Measurements from ENCODE around the gene ALDH8A1.

DNA sequence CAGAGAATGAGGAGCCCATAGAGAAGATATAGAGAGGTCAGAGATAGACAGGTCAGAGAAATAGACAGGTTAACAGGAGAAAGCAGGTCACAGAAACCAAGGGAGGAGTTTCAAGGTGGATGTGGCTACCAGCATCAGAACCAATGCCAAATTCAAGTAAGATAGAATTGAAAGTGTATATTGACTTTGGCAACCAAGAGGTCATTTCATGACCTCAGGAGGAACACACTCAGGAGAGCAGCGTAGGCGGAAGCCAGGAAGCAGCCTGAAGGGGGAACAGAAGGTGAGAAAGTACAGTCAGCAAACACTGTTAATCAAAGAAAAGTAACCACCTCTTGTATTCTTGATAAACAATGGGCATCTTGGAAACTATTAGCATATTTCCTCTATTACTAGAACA lies 33.9 kb upstream of the ALDH8A1 start:
- TF ChIP-seq, protein P1, sequence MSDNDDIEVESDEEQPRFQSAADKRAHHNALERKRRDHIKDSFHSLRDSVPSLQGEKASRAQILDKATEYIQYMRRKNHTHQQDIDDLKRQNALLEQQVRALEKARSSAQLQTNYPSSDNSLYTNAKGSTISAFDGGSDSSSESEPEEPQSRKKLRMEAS (IDR thresholded peaks at IDR 0.05) = no peak
- TF ChIP-seq YY1 (IDR thresholded peaks at IDR 0.05; ENCODE audit: low read depth) (no peak), CEBPB (IDR thresholded peaks at IDR 0.05) (no peak), EP300 (IDR thresholded peaks at IDR 0.05; ENCODE audit: borderline replicate concordance) (no peak), RAD21 (IDR thresholded peaks at IDR 0.05; ENCODE audit: low read depth) (no peak), EGR1 (IDR thresholded peaks at IDR 0.05) (no peak), TAF1 (IDR thresholded peaks at IDR 0.05; ENCODE audit: low read depth) (no peak), FOXM1 (IDR thresholded peaks at IDR 0.05; ENCODE audit: borderline replicate concordance, low read depth) (no peak), TEAD4 (IDR thresholded peaks at IDR 0.05) (no peak), CREB1 (IDR thresholded peaks at IDR 0.05; ENCODE audit: low read depth) (no peak)
- TF ChIP-seq, protein P2, sequence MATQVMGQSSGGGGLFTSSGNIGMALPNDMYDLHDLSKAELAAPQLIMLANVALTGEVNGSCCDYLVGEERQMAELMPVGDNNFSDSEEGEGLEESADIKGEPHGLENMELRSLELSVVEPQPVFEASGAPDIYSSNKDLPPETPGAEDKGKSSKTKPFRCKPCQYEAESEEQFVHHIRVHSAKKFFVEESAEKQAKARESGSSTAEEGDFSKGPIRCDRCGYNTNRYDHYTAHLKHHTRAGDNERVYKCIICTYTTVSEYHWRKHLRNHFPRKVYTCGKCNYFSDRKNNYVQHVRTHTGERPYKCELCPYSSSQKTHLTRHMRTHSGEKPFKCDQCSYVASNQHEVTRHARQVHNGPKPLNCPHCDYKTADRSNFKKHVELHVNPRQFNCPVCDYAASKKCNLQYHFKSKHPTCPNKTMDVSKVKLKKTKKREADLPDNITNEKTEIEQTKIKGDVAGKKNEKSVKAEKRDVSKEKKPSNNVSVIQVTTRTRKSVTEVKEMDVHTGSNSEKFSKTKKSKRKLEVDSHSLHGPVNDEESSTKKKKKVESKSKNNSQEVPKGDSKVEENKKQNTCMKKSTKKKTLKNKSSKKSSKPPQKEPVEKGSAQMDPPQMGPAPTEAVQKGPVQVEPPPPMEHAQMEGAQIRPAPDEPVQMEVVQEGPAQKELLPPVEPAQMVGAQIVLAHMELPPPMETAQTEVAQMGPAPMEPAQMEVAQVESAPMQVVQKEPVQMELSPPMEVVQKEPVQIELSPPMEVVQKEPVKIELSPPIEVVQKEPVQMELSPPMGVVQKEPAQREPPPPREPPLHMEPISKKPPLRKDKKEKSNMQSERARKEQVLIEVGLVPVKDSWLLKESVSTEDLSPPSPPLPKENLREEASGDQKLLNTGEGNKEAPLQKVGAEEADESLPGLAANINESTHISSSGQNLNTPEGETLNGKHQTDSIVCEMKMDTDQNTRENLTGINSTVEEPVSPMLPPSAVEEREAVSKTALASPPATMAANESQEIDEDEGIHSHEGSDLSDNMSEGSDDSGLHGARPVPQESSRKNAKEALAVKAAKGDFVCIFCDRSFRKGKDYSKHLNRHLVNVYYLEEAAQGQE (IDR thresholded peaks at IDR 0.05; ENCODE audit: low read depth) = no peak
- TF ChIP-seq, protein P3, sequence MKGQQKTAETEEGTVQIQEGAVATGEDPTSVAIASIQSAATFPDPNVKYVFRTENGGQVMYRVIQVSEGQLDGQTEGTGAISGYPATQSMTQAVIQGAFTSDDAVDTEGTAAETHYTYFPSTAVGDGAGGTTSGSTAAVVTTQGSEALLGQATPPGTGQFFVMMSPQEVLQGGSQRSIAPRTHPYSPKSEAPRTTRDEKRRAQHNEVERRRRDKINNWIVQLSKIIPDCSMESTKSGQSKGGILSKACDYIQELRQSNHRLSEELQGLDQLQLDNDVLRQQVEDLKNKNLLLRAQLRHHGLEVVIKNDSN (IDR thresholded peaks at IDR 0.05) = no peak
